ENCODE data around the gene WDR54.
"Not testable (repeated sequence)": the region's sequence is repeated elsewhere in the genome, so short reads cannot be mapped to it uniquely, and the experiment has no call there.

Gene WDR54

GRCh38 chr2:74457129-74457548 is 35.6 kb downstream of the WDR54 start:
- no peak for DNase-seq

DNA sequence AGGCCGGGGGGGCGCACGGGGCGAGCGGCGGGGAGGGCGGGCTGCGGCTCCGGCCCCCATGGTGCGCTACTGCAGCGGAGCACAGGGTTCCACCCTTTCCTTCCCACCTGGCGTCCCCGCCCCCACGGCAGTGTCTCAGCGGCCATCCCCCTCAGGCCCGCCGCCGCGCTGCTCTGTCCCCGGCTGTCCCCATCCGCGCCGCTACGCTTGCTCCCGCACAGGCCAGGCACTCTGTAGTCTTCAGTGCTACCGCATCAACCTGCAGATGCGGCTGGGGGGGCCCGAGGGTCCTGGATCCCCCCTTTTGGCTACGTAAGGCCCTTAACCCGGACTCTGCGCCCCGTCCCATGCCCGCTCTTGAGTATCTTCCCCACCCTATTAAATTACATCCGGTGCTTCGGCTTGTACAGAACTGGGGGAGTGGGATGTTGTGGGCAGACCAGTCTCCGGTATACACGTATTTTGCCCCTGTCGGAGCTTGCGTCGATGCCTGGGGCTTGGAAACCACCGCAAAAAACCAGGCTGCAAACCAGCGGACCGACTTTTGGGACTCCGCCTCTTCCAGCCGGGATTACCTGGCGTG is 36.1 kb downstream of the WDR54 start:
- peak in 5 of 14 donors; percentile 63 to 80 (median 76) for DNase-seq

DNA sequence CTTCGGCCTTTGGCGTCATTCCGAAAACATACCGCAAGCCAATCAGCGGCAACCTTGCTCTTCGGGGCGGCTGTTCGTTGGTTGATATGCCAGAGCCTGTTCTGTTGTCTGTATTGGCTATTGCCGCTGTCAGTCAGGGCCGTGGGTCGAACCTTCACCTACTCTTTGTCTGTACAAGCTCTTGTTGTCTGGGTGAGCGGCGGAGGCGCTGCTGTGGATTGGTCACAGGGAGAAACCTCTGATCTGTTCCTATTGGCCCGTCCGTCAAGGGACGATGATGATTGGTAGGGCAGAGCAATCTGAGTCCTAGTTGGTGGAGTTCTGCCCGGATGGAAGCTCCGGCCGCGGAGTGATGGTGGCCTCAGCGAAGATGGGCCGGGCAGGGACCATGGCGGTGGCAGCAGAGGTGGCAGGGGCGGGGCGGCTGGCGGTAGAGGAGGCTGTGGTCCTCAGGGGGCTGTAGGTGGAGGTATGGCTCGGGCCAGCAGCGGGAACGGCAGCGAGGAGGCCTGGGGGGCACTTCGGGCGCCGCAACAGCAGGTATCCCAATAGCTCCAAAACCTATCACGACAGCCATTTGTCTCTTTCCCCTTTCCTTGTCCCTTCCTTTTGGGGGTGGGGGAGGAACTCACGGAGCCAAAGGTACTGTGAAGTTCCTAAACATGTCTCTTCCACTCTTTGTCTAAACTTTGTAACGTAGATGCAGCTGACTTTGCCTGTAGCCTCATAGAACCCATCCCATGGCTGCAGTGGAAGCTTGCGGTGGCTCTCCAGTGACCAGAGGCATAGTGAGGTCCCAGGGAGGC is 36.8 kb downstream of the WDR54 start, which contains the start of gene WBP1:
WBP1 (plus strand) TSS at position 307 of the 806 bp plus-strand sequence; CDS start at position 472, 165 bp downstream.
- peak; percentile 89 to 100 (median 99) for DNase-seq

- no peak for DNase-seq
Observed at GRCh38 chr2:74458938-74459363, 37.4 kb downstream of the WDR54 start.

DNA sequence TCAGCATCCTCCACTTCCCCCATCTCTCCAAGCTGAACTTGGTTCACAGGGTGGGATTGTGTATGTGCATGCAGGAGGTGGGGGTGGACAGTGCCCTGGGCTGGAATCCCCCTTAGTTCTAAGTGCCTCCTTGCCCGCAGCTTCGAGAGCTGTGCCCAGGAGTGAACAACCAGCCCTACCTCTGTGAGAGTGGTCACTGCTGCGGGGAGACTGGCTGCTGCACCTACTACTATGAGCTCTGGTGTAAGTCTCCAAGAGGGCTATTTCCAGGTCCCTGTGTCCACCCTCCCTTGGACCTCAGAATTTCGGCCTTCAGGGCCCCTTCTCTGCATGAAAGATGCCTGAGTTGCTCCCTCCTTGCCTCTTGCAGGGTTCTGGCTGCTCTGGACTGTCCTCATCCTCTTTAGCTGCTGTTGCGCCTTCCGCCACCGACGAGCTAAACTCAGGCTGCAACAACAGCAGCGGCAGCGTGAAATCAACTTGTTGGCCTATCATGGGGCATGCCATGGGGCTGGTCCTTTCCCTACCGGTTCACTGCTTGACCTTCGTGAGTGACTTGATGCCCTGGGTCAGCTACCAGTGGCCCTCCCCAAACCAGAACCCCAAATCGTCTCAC is 38.1 kb downstream of the WDR54 start:
- DNase-seq, result not testable (repeated sequence)

DNA sequence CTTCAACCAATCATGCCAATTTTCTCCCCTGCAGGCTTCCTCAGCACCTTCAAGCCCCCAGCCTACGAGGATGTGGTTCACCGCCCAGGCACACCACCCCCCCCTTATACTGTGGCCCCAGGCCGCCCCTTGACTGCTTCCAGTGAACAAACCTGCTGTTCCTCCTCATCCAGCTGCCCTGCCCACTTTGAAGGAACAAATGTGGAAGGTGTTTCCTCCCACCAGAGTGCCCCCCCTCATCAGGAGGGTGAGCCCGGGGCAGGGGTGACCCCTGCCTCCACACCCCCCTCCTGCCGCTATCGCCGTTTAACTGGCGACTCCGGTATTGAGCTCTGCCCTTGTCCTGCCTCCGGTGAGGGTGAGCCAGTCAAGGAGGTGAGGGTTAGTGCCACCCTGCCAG is 38.7 kb downstream of the WDR54 start:
- not testable (repeated sequence) for DNase-seq

DNA sequence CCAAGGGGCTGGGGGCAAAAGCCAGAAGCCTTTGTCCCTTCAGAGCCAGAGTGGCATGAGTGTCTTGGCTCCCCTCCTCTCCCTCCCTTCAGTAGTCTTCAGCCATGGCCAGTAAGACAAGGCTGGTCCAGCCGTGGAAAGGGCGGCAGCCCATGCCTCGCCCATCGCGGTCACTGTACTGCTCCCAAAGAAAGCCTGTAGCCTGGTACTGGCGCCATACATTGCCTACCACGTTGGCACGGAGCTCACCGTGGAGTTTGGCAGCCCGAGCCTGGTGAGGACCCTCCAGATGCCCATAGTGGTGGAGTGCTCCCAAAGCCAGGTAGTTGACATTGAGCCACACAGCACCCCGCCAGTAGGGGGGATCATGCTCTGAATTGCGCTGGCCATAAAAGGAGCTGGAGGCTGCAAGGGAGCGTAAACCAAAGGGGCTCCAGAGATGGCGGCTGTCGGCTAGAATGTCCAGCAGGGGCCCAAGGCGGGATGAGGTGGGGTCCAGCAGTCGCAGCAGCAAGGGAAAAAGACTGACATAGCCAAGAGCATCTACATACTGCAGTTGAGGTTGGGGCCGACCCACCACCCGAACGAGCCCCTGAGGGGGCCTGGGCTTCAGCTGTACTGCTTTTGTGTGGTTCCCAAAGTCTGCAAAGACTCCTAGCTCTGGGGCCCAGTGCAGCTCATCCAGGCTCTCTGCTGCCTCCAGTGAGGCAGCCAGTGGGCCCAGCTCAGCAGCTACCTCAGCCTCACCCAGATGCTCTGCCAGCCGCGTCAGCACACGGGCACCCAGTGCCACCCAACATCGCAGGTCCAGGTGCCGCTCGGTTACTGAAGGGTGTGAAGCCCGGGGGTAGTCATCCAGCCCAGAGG is 39.9 kb downstream of the WDR54 start:
- DNase-seq, result no peak

GRCh38 chr2:74462054-74462785 is 40.7 kb downstream of the WDR54 start:
- DNase-seq, result no peak

DNA sequence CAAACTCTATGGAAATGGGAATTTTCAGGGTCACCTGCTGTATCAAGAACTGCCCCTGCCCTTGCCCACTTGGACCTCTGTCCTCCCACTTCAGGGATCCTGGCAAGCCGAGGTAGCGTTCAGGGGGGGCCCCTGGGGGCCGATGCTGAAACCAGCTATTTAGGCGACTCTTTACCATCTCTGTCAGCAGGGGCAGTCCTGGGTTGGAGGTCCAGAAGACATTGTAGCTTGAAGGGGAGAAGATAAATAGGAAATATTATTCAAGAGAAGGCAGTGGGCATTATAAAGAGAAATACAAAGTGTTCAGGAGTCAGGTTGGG is 41.2 kb downstream of the WDR54 start:
- no peak for DNase-seq

GRCh38 chr2:74464406-74464805 is 42.9 kb downstream of the WDR54 start:
- DNase-seq, result no peak

DNA sequence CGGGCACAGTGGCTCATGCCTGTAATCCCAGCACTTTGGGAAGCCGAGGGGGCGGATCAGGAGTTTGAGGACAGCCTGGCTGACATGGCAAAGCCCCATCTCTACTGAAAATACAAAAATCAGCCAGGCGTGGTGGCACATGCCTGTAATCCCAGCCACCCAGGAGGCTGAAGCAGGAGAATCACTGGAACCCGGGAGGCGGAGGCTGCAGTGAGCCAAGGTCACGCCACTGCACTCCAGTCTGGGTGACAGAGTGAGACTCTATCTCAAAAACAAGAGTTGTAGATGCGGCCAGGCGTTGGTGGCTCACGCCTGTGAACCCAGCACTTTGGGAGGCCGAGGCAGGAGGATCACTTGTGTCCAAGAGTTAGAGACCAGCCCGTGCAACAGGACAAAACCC is 49.2 kb downstream of the WDR54 start:
- DNase-seq, result not testable (repeated sequence)

DNA sequence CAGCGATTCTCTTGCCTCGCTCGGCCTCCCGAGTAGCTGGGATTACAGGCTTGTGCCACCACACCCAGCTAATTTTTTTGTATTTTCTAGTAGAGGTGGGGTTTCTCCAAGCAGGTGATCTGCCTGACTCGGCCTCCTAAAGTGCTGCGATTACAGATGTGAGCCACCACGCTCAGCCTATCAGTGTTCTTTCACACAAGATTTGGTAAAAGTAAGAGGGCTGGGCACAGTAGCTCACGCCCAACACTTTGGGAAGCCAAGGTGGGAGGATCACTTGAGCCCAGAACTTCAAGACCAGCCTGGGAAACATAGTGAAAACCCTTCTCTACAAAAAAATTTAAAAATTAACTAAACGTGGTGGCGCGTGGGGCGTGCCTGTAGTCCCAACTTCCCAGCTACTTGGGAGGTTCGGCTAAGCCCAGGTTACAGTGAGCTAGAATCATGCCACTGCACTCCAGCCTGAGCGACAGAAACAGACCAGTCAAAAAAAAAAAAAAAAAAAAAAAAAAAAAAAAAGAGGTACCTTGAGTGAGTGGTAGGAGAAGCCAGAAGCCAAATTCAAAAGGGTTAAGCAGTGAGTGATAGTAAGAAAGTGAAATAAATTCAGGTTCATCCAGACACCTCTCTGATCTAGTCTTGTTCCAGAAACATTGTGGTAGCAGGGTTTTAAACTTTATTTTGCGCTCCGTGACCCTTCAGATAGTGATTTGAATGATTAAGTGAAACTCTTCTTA is 50.0 kb downstream of the WDR54 start:
- no peak for DNase-seq

DNA sequence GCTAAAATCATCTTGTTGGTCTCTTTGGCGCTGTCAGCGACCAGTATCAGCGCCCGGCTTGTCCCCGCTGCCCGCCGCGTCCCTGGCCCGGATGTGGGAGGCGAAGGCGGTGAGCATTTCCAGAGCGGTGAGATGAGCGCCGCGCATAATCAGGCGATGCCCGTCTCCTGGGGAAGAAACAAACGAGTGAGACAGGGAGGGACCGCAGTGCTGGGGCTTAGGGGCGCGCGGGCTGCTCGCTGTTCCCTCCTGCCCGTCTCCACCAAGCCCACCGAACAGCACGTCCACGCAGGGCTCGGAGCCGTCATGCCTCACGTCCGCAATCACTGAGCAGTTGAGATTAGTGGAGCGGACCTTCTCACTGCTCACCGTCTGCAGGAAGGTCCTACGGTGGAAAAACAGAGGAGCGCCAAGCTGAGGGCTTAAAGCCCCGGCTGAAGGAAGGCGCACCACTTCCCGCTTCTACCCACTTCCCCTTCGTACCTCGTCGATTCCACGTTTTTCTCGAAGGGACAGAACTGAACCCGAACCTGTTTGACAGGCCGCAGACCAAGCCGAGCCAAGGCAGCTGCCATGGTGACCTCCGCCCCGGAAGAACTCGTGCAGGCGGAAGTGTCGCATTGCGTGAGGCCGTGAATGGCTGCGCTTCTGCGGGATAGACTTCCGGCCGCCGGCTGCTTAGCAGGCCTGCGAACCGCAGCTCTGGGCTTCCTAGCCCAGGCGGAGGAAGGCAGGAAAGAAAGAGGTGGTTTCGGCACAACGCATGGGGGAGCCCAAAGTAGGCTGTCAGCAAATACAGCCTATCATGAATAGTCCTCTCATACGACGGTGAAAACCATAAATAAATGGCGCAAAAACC is 50.8 kb downstream of the WDR54 start, which contains the start of gene MRPL53:
MRPL53 (minus strand) TSS at position 595 of the 859 bp plus-strand sequence; CDS start at position 575, 20 bp downstream.
- DNase-seq, result peak; percentile 60 to 95 (median 86)

DNA sequence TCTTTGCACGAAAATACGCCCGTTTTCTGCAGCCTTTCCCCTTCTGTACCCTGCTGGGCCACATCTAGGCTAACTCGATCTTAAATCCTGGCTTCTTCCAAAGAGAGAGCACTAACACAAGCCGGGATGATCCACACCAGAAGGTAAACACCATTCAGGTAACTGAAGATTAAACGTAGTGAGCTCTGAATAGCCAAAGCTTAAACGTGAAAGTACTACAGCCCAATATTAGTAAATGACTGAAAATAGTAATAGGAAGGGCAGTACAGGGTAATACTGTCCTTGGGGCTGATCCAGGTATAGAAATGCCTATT is 51.4 kb downstream of the WDR54 start:
- no peak for DNase-seq

DNA sequence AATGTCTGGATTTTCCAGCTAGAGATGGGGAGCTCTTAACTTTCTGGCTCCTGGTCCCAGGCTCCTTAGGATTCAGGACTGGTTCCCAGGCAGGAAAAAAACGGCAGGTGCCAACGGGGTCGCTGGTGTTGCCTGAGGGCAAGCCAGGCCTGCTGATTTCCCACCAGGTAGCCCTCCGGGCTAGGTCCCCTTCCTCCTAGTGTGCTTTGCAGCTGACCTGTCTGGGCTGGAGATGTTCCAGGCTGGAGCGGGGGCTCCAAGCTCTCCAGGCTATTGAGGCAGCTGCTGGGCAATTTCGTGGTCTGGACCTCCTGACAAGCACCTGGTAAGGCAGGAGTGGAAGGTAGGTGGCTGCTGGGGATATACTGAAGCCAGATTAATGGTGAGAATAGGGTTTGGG is 53.0 kb downstream of the WDR54 start:
- no peak for DNase-seq

DNA sequence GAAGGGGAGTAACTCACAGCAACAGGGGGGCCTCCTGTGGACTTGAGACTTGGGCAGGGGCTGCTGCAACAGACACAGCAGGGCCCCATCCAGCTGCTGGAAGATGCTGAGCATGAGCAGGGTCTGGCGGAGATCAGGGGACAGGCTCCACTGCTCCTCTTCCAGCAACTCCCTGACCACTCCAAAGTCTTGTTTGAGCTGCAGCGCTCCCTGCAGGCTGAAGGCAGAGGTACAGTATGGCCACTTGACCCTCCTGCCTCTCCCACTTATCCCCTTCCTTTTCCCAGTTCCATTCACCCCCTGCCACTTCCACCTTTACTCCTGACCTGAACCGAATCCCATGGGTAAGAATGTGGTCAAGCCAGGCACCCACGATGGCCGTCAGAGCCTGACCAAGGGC is 53.4 kb downstream of the WDR54 start:
- no peak for DNase-seq

Measured in C1 segment of cervical spinal cord (tissue), 14 donors.